H1 (cell line): ENCODE data around the gene SETDB2. TPM values are rescaled to one million over a fixed set of nuclear protein-coding genes. Genes with fewer than 3 reads are reported as not detected.

Source experiments
- CTCF ChIA-PET: fragments of 300-600 bp; sonication (Branson Sonifier 250); formaldehyde crosslinking; loops from one replicate; lab custom pipeline; 2021; ENCODE audit not compliant: partially characterized antibody; lab: Charles Lee
- POLR2A ChIA-PET: fragments of 300-600 bp; sonication (Branson Sonifier 250); formaldehyde crosslinking; loops from one replicate; lab custom pipeline; 2021; ENCODE audit warnings: inconsistent platforms; ENCODE audit not compliant: partially characterized antibody; lab: Charles Lee
- DNase-seq, 2 experiments: peaks; one replicate each; pipeline versions ENCODE4 v3.0.0 to v3.0.0-alpha.2; 2010 to 2022; ENCODE audit warnings: low spot score in 2 of 2, low read depth in 1 of 2, mixed read lengths in 1 of 2
- FAIRE-seq: peaks from 2 replicates; lab custom pipeline; 2011; peaks lifted over from hg19 to GRCh38; lab: Jason Lieb, UNC
- H2AFZ ChIP-seq: 2 replicates; pipeline ENCODE4 v1.8.1; 2012; ENCODE audit warnings: low read length, inconsistent platforms
- H2AK5ac ChIP-seq: 2 replicates; pipeline ENCODE4 v1.6.1; 2013; ENCODE audit warnings: low read depth, low read length
- H2BK120ac ChIP-seq: replicated peaks from 2 replicates; pipeline ENCODE3; 2013; ENCODE audit warnings: low read depth, low read length, inconsistent platforms
- H2BK12ac ChIP-seq: 2 replicates; pipeline ENCODE4 v1.6.1; 2013; ENCODE audit warnings: low read depth, low read length
- H2BK15ac ChIP-seq: 2 replicates; pipeline ENCODE4 v1.6.1; 2013; ENCODE audit warnings: low read length
- H2BK20ac ChIP-seq: 2 replicates; pipeline ENCODE4 v1.6.1; 2013; ENCODE audit warnings: low read length
- H2BK5ac ChIP-seq: 2 replicates; pipeline ENCODE4 v1.6.1; 2013; ENCODE audit warnings: low read depth, low read length
- H3K14ac ChIP-seq: 2 replicates; pipeline ENCODE4 v1.6.1; 2013; ENCODE audit warnings: inconsistent platforms; ENCODE audit not compliant: insufficient read length
- H3K18ac ChIP-seq: 2 replicates; pipeline ENCODE4 v1.6.1; 2013; ENCODE audit warnings: low read length; ENCODE audit errors: extremely low read depth
- H3K23ac ChIP-seq: 2 replicates; pipeline ENCODE4 v1.6.1; 2013; ENCODE audit warnings: inconsistent platforms; ENCODE audit not compliant: insufficient read length
- H3K23me2 ChIP-seq: 2 replicates; pipeline ENCODE4 v1.6.1; 2013; ENCODE audit warnings: low read depth, low read length
- H3K27ac ChIP-seq: 2 replicates; pipeline ENCODE4 v1.6.1; 2011; ENCODE audit warnings: low read depth, low read length, inconsistent platforms
- H3K27me3 ChIP-seq, 4 experiments: replicated peaks in 1 of 4; 1 replicate in 1 of 4; 2 replicates in 3 of 4; pipeline versions ENCODE4 v1.6.1 to v1.8.1; 2011 to 2013; ENCODE audit warnings: low read length in 3 of 4, mild to moderate bottlenecking in 3 of 4, inconsistent platforms in 2 of 4, mixed read lengths in 2 of 4, moderate library complexity in 1 of 4; ENCODE audit not compliant: control insufficient read depth in 3 of 4, insufficient read depth in 3 of 4; ENCODE audit errors: extremely low read depth in 1 of 4
- H3K36me3 ChIP-seq, 4 experiments: 2 replicates each; pipeline versions ENCODE4 v1.6.1 to v1.8.1; 2011 to 2013; ENCODE audit warnings: mild to moderate bottlenecking in 4 of 4, low read length in 3 of 4, moderate library complexity in 2 of 4, control low read depth in 1 of 4, inconsistent platforms in 1 of 4; ENCODE audit not compliant: insufficient read depth in 4 of 4, control insufficient read depth in 2 of 4
- H3K4ac ChIP-seq: replicated peaks from 2 replicates; pipeline ENCODE3; 2013; ENCODE audit warnings: low read length, low read depth, mixed read lengths, inconsistent platforms; ENCODE audit not compliant: insufficient read length
- H3K4me1 ChIP-seq, 4 experiments: replicated peaks in 1 of 4; 1 replicate in 1 of 4; 2 replicates in 3 of 4; pipeline versions ENCODE4 v1.6.1 to v1.8.1; 2011 to 2013; ENCODE audit warnings: low read length in 3 of 4, inconsistent platforms in 2 of 4, mixed read lengths in 1 of 4; ENCODE audit not compliant: insufficient read depth in 4 of 4, control insufficient read depth in 3 of 4
- H3K4me2 ChIP-seq, 2 experiments: 2 replicates each; pipeline versions ENCODE4 v1.6.1 to v1.8.1; 2011 to 2013; ENCODE audit warnings: low read depth in 2 of 2, low read length in 2 of 2, control low read depth in 1 of 2, inconsistent platforms in 1 of 2, mild to moderate bottlenecking in 1 of 2; ENCODE audit not compliant: insufficient read depth in 1 of 2
- H3K4me3 ChIP-seq, 4 experiments: fragments of 200-600, 300-600 bp in 1 of 4; sonication (generic), shearing (Covaris generic), sonication (Bioruptor Twin) in 1 of 4; 2 replicates each; pipeline versions ENCODE4 v1.5.1 to v1.8.1; 2011 to 2016; ENCODE audit warnings: low read length in 4 of 4, low read depth in 3 of 4, control low read depth in 2 of 4, inconsistent platforms in 2 of 4, mild to moderate bottlenecking in 2 of 4, mixed read lengths in 1 of 4, moderate library complexity in 1 of 4; ENCODE audit not compliant: insufficient read depth in 2 of 4; ENCODE audit errors: extremely low read depth in 1 of 4
- H3K56ac ChIP-seq: replicated peaks from 2 replicates; pipeline ENCODE3; 2013; ENCODE audit warnings: low read depth, mild to moderate bottlenecking, mixed read lengths, low read length, inconsistent platforms; ENCODE audit not compliant: insufficient read length
- H3K79me1 ChIP-seq: 2 replicates; pipeline ENCODE4 v1.6.1; 2013; ENCODE audit warnings: low read depth, low read length, control low read depth
- H3K79me2 ChIP-seq, 2 experiments: 2 replicates each; pipeline versions ENCODE4 v1.6.1 to v1.8.1; 2012 to 2013; ENCODE audit warnings: low read length in 2 of 2, mild to moderate bottlenecking in 2 of 2, inconsistent platforms in 1 of 2; ENCODE audit not compliant: insufficient read depth in 2 of 2, control insufficient read depth in 1 of 2
- H3K9ac ChIP-seq, 4 experiments: replicated peaks in 1 of 4; 1 replicate in 1 of 4; 2 replicates in 3 of 4; pipeline versions ENCODE4 v1.6.1 to v1.8.1; 2011 to 2013; ENCODE audit warnings: low read depth in 3 of 4, low read length in 3 of 4, control low read depth in 2 of 4, mild to moderate bottlenecking in 2 of 4, moderate library complexity in 2 of 4, inconsistent platforms in 1 of 4; ENCODE audit errors: extremely low read depth in 1 of 4
- H3K9me3 ChIP-seq, 2 experiments: 2 replicates each; pipeline versions ENCODE4 v1.6.1 to v1.8.1; 2012 to 2013; ENCODE audit warnings: mild to moderate bottlenecking in 2 of 2, moderate library complexity in 2 of 2, control low read depth in 1 of 2, inconsistent platforms in 1 of 2, low read depth in 1 of 2, low read length in 1 of 2, mixed read lengths in 1 of 2; ENCODE audit not compliant: insufficient read depth in 2 of 2
- H4K20me1 ChIP-seq, 2 experiments: replicated peaks in 1 of 2; 2 replicates each; pipeline versions ENCODE3 to v1.8.1; 2011 to 2013; ENCODE audit warnings: inconsistent platforms in 2 of 2, low read length in 2 of 2, mild to moderate bottlenecking in 1 of 2; ENCODE audit not compliant: insufficient read depth in 2 of 2, control insufficient read depth in 1 of 2
- H4K5ac ChIP-seq: 2 replicates; pipeline ENCODE4 v1.6.1; 2013; ENCODE audit warnings: low read length, low read depth, mixed read lengths, inconsistent platforms; ENCODE audit not compliant: insufficient read length
- H4K8ac ChIP-seq: 2 replicates; pipeline ENCODE4 v1.8.0; 2013; ENCODE audit warnings: mild to moderate bottlenecking, moderate library complexity, low read length, inconsistent platforms; ENCODE audit not compliant: insufficient read depth; ENCODE audit errors: extremely low read depth
- H4K91ac ChIP-seq: replicated peaks from 2 replicates; pipeline ENCODE3; 2013; ENCODE audit warnings: low read length, mixed read lengths, inconsistent platforms; ENCODE audit not compliant: insufficient read length
- KDM5A ChIP-seq: fragments of 200-600 bp; IDR thresholded peaks from 2 replicates; pipeline ENCODE4 v1.7.1; 2012; ENCODE audit warnings: mild to moderate bottlenecking, low read length, inconsistent platforms, mixed read lengths
- TCF12 ChIP-seq: IDR thresholded peaks from 2 replicates; pipeline ENCODE4 v1.6.1; 2011; ENCODE audit warnings: low read depth, mild to moderate bottlenecking, low read length
- WGBS, 2 experiments: shearing (Covaris generic) in 1 of 2; methylation state at CpG; one replicate each; pipeline versions ENCODE4 v1.1.6 to v1.1.7; 2013 to 2015; ENCODE audit warnings: low lambda C conversion rate in 2 of 2, mixed read lengths in 2 of 2, inconsistent platforms in 1 of 2, low coverage in 1 of 2, missing lambda C conversion rate in 1 of 2; ENCODE audit not compliant: insufficient replicate concordance in 2 of 2, insufficient coverage in 1 of 2, insufficient read length in 1 of 2; ENCODE audit errors: extremely low coverage in 1 of 2, missing lambda C conversion rate in 1 of 2; 5-methylcytosine and 5-hydroxymethylcytosine counted together
- polyA plus RNA-seq, 7 experiments: library from polyadenylated mRNA; depleted of rRNA in 3 of 7; stranded (reverse) in 5 of 7; unstranded in 2 of 7; fragments of >200 nt in 5 of 7; fragments of 200-250 nt in 2 of 7; gene quantifications; 1 replicate in 5 of 7; 2 replicates in 1 of 7; 4 replicates in 1 of 7; pipeline versions ENCODE4 v1.2.1 to v1.2.3, GENCODE V29; 2011 to 2013; ENCODE audit warnings: missing spikeins in 2 of 7, mixed read lengths in 2 of 7
- total RNA-seq: library from RNA; stranded (reverse); fragmentation: NEBNext Ultra II Directional; extraction: Animal tissue kit (Norgen Biotek cat#: 25700); gene quantifications from 2 replicates; pipeline ENCODE4 v1.2.1, GENCODE V29; 2021

Gene SETDB2
- total and polyA plus RNA-seq, 2 of the 8 experiments (the other 6 are each of a cell fraction or from before 2014, with no cell fraction given), result 1.2 to 6.1 TPM

- no peak overlapping the region for H3K27ac ChIP-seq
- H3K9me3 ChIP-seq, result no peaks in the 10 kb centered on the region
- WGBS, 2 experiments, result 66% methylated on average over 4 of the region's 4 CpGs; no CpG with 5 or more reads in 1 of the 2 experiments
- no peak overlapping the region for H3K56ac ChIP-seq
- no peak overlapping the region for H2BK12ac ChIP-seq
- H3K23ac ChIP-seq, result no peak overlapping the region
- no peak overlapping the region for H4K8ac ChIP-seq
- no peak overlapping the region for H3K14ac ChIP-seq
- no peak overlapping the region for H4K5ac ChIP-seq
- no peaks in the 10 kb centered on the region for H3K36me3 ChIP-seq
- H3K4me1 ChIP-seq, result no peaks in the 10 kb centered on the region
- no peak overlapping the region for H2BK5ac ChIP-seq
- H3K4me2 ChIP-seq, result no peak overlapping the region
- no peak overlapping the region for H2BK15ac ChIP-seq
- no peak for FAIRE-seq
- no peak overlapping the region for H2BK120ac ChIP-seq
- ChIA-PET POLR2A (interaction anchor here (4.5 kb wide), 1 partner anchor 11 kb away, joined by 17 read pairs; the partner anchor contains the start of genes CAB39L and SETDB2), CTCF (interaction anchor here (0.6 to 1.2 kb wide), 3 partner anchors 63 to 232 kb away, joined by 3 read pairs; no protein-coding TSS in a partner anchor)
- no peak for TF ChIP-seq TCF12
- no peak for TF ChIP-seq KDM5A
- H3K18ac ChIP-seq, result no peak overlapping the region
- H3K23me2 ChIP-seq, result no peaks in the 10 kb centered on the region
- H4K20me1 ChIP-seq, result no peaks in the 10 kb centered on the region
- no peak overlapping the region for H3K4me3 ChIP-seq
- DNase-seq, result no peak
- H3K9ac ChIP-seq, result no peak overlapping the region
- H2AK5ac ChIP-seq, result no peak overlapping the region
- H3K4ac ChIP-seq, result no peak overlapping the region
- H4K91ac ChIP-seq, result no peak overlapping the region
- no peaks in the 10 kb centered on the region for H3K27me3 ChIP-seq
- no peaks in the 10 kb centered on the region for H3K79me1 ChIP-seq
- H2AFZ ChIP-seq, result no peak overlapping the region
- no peaks in the 10 kb centered on the region for H3K79me2 ChIP-seq
- H2BK20ac ChIP-seq, result no peak overlapping the region
These were observed 10.4 kb downstream of the SETDB2 start for GRCh38 chr13:49454388-49455006.
